Dendritic cell treated with granulocyte-macrophage colony-stimulating factor and Interleukin-4, amounts not matched to agents 40 ng/mL and 50 ng/mL, for 4 days (primary cell): ENCODE results near the gene HS6ST1.

Experiments
- H3K27ac Mint-ChIP-seq: one replicate; pipeline ENCODE4 v1.8.0; 2022; ENCODE audit warnings: mild to moderate bottlenecking, mixed read lengths
- H3K27me3 Mint-ChIP-seq: one replicate; pipeline ENCODE4 v1.8.0; 2022; ENCODE audit warnings: mild to moderate bottlenecking, mixed read lengths
- H3K36me3 Mint-ChIP-seq: one replicate; pipeline ENCODE4 v1.8.0; 2022; ENCODE audit warnings: low read depth, mixed read lengths
- H3K4me1 Mint-ChIP-seq: one replicate; pipeline ENCODE4 v1.8.0; 2022; ENCODE audit warnings: low read depth, mixed read lengths
- H3K4me3 Mint-ChIP-seq: one replicate; pipeline ENCODE4 v1.8.0; 2022; ENCODE audit warnings: mild to moderate bottlenecking, moderate library complexity, mixed read lengths
- H3K9me3 Mint-ChIP-seq: one replicate; pipeline ENCODE4 v1.8.0; 2022; ENCODE audit warnings: mixed read lengths
- intact Hi-C: fragments of 100-400 bp; cut with micrococcal nuclease; formaldehyde crosslinking; loops from one replicate; pipeline ENCODE4 v1.15.0; 2022

HS6ST1 gene

DNA sequence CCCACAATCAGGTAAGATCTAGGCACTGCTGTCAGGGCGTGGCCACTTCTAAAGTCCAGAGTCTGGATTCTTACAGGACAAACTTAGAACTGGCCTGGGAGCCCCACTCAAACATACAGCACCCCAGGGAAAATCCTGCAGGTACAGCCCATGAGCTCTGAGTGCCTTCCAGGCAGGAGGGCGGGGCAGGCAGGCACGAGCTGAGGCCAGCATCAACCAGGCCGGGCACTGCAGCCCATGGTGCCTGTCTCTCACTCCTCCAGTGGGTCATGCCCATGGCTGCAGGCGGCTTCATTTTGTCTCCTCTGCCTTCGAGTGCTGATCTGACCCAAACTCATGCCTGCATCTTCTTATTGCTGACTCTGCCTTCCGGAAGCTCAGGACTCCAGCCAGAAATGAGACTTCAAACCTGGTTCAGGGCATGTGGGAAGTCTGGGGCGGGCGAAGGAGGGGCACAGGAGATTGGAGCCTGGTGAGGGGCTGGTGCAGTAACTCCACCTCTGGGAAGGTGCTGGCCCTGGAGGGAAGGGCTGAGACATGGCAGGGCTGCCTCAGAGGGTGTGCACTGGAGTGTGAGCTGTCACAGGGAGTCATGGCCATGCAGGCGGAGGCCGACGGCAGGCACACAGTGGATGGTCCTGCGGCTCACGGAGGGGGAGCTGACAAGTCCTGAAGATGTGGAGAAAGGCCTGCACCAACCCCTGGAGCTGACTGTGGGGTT lies 40.5 kb downstream of the HS6ST1 start:
- intact Hi-C loops = no loop called here
- Mint-ChIP-seq H3K4me1 (peaks cover 46% of the 10 kb centered on the region), H3K36me3 (peaks cover 38% of the 10 kb centered on the region), H3K27me3 (no peaks in the 10 kb centered on the region), H3K4me3 (no peak overlapping the region), H3K9me3 (peaks cover 10% of the 10 kb centered on the region), H3K27ac (no peak overlapping the region)

DNA sequence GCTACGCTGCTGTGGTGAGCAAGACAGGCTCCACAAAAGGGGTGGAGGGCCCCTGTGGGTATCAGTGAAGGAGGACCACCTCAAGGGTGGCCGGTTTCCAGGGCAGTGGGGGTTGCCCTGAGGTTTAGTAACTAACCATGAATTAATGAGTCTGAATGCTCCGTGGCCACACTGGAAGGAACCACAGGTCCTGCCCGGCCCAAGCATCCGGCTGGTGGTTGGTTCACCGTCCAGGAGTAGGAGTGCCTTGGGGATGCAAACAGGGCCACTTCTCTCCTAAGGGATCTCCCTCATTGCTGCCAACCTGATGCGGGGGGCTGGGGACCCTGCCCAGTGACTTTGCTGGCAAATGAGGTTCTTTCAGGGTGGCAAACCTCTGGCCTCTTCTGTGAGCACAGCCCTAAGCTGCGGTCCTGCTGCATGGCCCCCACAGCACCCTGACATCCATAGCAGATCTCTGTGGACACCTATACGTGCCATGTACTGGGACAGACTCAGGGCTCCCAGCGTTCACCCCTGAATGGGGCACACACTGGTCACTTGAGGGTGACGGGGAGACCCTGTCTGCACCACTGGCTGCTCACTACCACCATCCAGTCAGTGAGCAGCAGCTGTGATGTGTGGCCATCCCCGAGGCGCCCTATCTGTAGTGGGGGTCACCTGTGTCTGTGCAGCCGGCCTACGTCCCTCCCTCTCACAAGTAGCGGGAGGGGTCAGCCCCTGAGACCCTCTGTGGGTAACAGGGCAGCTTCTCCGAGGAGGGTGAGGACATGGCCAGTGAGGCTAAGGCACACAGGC lies 41.6 kb downstream of the HS6ST1 start:
- Mint-ChIP-seq H3K27ac (no peak overlapping the region), H3K36me3 (peaks cover 34% of the 10 kb centered on the region), H3K4me3 (no peak overlapping the region), H3K4me1 (peaks cover 41% of the 10 kb centered on the region), H3K27me3 (no peaks in the 10 kb centered on the region), H3K9me3 (peaks cover 10% of the 10 kb centered on the region)
- intact Hi-C loops = no loop called here

DNA sequence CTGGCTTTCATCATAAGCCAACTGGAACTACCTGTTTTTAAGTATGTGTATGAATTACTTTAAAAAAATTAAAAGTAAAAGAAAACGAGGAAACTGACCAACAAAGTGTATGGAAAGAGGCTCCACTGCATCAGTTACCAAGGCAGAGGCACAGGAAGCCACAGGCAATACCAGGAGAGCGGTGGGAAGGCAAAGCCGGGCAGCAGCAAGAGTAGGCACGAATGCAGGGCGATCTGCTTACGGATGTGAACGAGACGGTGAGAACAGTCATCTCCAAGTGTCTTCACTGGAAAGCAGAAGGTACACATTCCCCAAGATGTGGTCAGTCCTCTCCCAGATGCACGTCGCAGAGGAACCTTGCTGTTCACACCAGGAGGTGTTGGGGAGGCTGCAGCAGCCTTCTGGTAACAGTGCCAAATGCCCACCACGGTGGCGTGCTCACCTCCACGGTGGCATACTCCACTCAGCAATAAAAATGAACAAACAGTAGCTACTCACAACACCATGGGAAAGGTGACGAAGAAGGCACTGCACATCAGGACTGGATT lies 43.1 kb downstream of the HS6ST1 start:
- peaks cover 35% of the 10 kb centered on the region for H3K4me1 Mint-ChIP-seq
- no peak overlapping the region for H3K27ac Mint-ChIP-seq
- no peak overlapping the region for H3K4me3 Mint-ChIP-seq
- H3K36me3 Mint-ChIP-seq = peaks cover 34% of the 10 kb centered on the region
- peaks cover 10% of the 10 kb centered on the region for H3K9me3 Mint-ChIP-seq
- intact Hi-C loops = no loop called here
- no peaks in the 10 kb centered on the region for H3K27me3 Mint-ChIP-seq

DNA sequence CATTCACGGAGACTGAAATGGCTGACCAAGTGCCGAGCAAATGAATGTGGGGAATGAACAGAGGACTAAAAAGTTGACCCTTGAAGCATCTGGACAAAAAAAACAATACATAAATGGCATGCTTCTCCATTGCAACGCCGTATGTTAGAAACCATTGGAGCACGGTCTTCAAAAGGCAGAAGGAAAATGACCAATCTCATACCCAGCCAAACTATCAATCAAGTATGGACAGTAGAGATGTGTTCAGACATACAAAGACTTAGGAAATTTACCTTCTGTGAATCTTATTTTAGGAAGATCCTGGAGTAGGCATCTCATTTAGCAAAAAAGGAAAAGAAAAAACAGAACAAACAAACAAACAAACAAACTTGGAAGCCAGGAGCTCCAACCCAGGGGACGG lies 44.5 kb downstream of the HS6ST1 start:
- H3K9me3 Mint-ChIP-seq = peaks cover 10% of the 10 kb centered on the region
- no peak overlapping the region for H3K27ac Mint-ChIP-seq

DNA sequence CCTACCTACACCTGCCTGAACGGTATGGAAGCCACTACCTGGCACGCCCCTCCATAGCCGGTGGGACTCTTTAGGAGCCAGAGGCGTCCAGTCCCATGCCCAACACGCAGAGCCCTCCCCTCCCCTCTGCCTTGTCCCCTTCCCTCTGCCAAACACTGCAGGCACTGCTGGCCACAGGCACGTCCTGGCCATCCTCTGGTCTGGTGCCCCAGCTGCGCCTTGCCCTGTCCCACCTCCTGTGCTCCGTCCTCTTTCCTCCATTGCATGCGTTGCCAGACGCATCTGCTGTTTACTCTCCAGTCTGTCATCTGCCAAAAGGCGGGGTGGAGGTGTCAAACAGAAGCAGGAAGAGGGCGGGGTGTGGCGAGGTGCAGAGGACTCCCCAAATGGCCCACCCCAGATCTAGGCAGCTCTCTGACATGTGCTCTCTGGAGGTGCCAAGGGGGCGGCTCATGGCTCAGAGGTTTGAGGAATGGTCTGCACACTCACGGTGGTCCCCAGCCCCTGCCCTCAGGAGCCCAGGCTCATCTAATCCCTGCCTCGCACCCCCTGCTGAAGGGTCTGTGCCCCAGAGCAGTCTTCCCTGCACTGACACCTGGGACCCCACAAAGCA lies 45.1 kb downstream of the HS6ST1 start:
- Mint-ChIP-seq H3K4me1 (peaks cover 21% of the 10 kb centered on the region), H3K27ac (no peak overlapping the region), H3K4me3 (no peak overlapping the region), H3K9me3 (peaks cover 10% of the 10 kb centered on the region), H3K36me3 (peaks cover 45% of the 10 kb centered on the region), H3K27me3 (no peaks in the 10 kb centered on the region)
- intact Hi-C loops = no loop called here

More for the DNA sequence above, 44.5 kb downstream of the HS6ST1 start:
- Mint-ChIP-seq H3K4me3 (no peak overlapping the region), H3K4me1 (peaks cover 22% of the 10 kb centered on the region), H3K36me3 (peaks cover 38% of the 10 kb centered on the region), H3K27me3 (no peaks in the 10 kb centered on the region)
- intact Hi-C loops = no loop called here

DNA sequence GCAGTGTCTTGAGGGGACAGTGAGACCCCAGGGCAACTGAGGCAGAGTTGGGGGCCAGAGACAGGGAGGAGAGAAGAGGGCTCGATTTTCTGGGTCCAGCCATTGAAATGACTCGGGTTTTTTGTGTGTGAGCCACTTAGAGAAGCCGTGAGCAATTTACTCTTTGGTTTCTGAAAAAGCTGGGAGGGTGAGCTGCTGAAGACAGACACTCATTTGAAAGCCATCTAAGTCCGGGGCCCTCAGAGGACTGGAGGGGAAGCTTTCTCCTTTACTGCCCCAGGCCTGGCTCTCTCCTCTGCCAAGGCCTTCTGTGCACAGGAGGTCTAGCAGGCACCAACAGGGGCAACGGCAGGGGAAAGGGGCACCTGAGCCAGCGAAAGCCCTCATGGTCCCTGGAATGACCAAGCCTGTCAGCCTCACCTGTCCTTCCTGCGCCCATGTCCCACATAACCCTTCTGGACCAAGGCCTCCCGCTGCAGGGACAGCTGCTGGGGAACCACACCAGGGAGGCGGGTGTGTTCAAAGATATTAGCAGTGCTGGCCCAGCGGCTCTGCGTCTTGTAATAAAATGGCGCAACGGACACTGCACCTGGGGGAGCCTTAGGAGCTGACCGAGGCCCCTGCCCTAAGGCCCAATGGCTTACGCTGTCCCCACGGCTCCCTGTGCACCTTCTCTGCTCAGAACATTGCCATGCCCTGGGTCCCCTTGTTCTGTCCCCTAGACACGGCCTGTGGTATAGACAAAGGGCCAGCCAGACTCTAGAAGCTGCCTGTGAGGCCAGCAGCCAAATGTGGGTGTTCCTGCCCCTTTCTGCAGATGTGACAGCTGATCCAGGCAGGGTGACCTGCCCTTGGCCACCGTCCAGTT lies 45.8 kb downstream of the HS6ST1 start:
- peaks cover 16% of the 10 kb centered on the region for H3K4me1 Mint-ChIP-seq
- H3K27me3 Mint-ChIP-seq = no peaks in the 10 kb centered on the region
- H3K4me3 Mint-ChIP-seq = no peak overlapping the region
- H3K27ac Mint-ChIP-seq = no peak overlapping the region
- peaks cover 10% of the 10 kb centered on the region for H3K9me3 Mint-ChIP-seq
- intact Hi-C loops = no loop called here
- peaks cover 45% of the 10 kb centered on the region for H3K36me3 Mint-ChIP-seq

DNA sequence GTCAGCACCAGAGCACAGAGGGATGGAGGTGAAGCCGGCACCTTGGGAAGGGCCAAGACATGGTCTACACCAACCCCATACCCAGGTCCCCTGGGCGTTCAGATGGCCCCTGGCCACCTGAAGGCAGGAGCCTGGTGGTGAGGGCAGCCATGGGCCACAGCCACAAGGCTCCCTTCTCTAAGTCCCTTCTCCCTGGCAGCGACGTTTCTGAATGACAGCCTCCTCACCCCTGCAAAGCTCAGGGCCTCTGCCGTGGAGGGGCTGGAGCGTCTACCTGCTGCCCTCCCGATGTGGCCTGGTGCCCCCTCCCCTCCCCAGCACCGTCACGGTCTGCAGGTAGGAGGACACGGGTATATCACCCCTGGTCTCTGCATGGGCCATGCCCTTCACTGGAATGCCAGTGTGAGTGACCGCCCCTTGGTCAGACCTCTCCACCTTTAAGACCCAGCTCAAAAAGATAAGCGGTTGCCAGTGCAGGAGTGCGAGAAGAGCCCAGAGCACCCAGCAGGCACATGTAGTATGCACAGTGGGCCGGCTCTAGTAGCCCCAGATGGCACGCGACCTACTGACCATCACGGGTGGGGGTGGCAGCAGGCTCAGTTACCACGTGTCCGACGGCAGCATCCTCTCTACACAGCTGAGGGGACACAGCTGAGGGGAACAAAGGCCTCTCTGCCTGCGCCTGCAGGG lies 46.6 kb downstream of the HS6ST1 start:
- Mint-ChIP-seq H3K4me1 (peaks cover 14% of the 10 kb centered on the region), H3K27me3 (peaks cover 1% of the 10 kb centered on the region), H3K36me3 (peaks cover 48% of the 10 kb centered on the region), H3K27ac (no peak overlapping the region), H3K9me3 (peaks cover 10% of the 10 kb centered on the region), H3K4me3 (no peak overlapping the region)
- intact Hi-C loops = no loop called here

DNA sequence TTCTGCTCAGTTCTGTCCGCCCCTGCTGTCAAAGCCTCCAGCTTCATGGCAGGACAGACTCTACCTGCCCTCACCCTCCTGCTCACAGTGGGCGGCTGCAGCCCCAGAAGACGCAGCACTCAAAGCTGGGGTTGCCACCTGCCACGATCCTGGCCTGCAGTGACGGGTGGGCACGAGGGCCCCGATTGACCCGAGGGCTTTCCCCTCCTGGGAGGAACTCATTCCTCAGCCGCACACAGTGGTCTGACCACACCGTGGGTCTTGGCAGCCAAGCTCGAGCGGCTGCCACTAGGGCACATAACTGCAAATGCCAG lies 47.1 kb downstream of the HS6ST1 start:
- intact Hi-C loops = no loop called here
- peaks cover 9% of the 10 kb centered on the region for H3K4me1 Mint-ChIP-seq
- H3K27me3 Mint-ChIP-seq = peaks cover 1% of the 10 kb centered on the region
- H3K27ac Mint-ChIP-seq = no peak overlapping the region
- H3K9me3 Mint-ChIP-seq = peaks cover 10% of the 10 kb centered on the region
- H3K4me3 Mint-ChIP-seq = no peak overlapping the region
- peaks cover 48% of the 10 kb centered on the region for H3K36me3 Mint-ChIP-seq

DNA sequence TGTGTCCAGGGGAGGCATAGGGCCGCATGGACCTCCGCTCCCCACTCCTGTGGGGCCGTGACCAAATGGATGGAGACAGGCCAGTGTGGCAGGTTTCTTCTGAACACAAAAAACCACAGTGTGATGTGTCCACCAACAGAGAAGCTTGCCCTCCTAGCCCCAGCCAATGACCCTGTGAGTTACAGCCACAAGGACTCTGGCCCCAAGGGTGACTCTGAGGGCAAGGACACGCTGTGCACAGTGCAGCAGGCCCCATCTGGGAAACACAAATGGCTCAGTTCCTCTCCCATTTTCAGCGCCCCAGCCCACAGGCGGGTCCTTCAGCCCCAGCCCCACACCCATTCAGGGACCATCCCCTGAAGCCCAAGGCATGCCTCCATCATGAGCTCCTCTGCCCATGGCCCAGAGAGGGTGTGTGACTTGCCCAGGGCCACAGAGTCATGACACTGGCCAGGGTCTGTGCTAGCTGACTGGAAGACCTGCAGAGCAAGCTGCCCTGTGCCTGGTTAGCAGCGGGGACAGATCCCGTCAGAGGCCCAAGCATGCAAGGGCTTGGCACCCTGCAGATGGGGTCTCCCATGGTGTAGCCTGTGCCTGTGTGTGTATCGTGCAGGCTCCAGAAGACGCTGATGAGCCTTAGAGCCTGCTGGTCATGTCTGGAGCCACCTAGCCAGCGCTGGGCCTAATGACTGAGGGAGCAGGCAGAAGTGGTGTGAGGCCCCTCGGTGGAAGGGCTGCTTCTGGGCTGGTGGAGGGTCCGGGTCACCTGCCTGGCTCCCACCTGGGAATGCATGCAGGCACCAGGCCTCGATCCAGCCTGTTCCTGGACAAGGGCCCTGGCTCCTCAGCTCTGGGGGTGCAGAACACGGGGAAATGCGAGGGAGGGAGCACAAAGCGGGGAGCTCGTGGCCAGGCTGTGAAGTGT lies 47.7 kb downstream of the HS6ST1 start:
- peaks cover 1% of the 10 kb centered on the region for H3K27me3 Mint-ChIP-seq
- H3K4me1 Mint-ChIP-seq = peaks cover 9% of the 10 kb centered on the region
- no peak overlapping the region for H3K4me3 Mint-ChIP-seq
- no peak overlapping the region for H3K27ac Mint-ChIP-seq
- intact Hi-C loops = no loop called here
- peaks cover 10% of the 10 kb centered on the region for H3K9me3 Mint-ChIP-seq
- peaks cover 48% of the 10 kb centered on the region for H3K36me3 Mint-ChIP-seq

DNA sequence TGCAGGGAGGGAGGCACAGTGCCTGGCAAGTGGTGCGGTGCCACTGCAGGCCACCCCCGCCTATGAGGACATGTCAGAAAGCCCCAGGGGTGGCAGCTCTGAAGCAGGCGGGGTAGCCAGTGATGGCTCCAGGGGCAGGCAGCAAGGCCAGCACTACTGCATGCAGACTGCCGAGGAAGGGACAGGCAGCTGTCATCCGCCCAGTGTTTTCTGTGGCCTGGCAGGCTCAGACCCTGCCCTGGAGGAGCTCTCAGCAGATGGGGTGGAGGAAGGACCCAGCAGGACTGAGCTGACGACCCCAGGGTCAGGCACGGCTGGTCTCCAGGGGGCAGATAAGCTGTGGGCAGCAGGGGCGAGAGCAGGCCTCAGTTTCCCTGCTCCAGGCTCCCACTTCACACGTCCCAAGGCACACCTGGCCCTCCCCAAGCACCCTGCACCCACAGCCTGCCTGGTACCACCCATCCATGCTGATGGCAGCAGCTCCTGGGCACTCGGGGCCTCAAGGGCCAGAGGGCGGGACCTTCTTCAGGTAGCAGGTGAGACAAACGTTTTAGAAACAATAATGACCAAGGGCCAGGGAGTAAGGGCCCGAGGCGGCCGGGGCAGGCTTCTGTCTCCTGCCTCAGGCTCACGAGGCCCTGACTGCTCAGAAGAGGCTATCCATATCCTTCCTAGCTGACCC lies 48.5 kb downstream of the HS6ST1 start:
- intact Hi-C loops = no loop called here
- peaks cover 40% of the 10 kb centered on the region for H3K36me3 Mint-ChIP-seq
- H3K4me3 Mint-ChIP-seq = no peak overlapping the region
- peaks cover 1% of the 10 kb centered on the region for H3K27me3 Mint-ChIP-seq
- no peak overlapping the region for H3K27ac Mint-ChIP-seq
- H3K4me1 Mint-ChIP-seq = peaks cover 9% of the 10 kb centered on the region
- peaks cover 10% of the 10 kb centered on the region for H3K9me3 Mint-ChIP-seq

DNA sequence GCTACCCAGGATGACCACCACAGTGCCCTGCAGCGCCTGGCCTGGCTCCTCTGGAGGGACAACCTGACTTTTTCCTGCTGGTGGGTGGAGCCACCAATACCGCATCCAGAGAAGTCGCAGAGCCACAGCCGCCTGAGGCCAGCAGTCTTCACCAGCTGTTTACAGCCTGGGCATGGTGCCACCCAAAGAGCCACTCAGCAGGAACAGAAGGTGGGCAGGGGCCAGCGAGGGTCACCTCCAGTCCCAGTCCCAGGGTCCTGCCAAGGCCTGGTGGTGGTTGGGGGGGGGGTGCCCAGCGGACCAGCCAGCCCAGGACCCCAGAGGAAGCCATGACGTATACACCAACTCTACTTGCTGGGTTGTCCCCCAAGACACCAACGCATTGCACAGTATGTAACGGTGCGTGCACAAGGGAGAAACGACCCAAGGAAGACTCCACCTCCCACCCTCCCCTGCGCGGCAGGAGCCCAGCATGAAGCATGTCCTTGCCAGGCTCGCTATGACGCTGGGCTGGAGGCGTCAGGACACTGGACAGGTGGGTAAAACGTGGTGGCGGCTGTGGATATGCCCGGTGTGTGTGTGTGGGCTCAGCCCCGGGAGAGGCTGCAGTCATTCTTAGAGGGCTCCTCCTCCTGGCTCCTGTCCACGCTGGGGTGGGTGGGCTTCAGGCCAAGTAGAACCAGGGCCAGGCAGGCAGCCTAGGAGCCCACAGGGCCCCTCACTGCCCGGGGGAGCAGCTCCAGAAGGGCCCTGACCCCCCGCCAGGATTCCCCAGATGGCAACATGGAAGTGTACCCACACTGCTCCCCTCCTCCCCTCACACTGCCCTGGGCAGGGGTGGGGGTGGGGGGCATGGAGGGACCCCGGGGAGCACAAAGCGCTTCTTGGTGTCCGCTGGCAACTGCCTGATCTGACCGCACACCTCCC lies 49.3 kb downstream of the HS6ST1 start:
- Mint-ChIP-seq H3K27ac (no peak overlapping the region), H3K36me3 (peaks cover 37% of the 10 kb centered on the region), H3K4me3 (no peak overlapping the region), H3K27me3 (peaks cover 1% of the 10 kb centered on the region), H3K9me3 (peaks cover 5% of the 10 kb centered on the region), H3K4me1 (peaks cover 9% of the 10 kb centered on the region)
- intact Hi-C loops = no loop called here
